Nucleus accumbens (tissue), 56 donors: ENCODE results near the gene FBXL5.

ENCODE experiments used
- DNase-seq, 56 donors: peaks; one replicate each; lab custom pipeline; 2025; lab: John Stamatoyannopoulos, UW

Gene FBXL5

DNA sequence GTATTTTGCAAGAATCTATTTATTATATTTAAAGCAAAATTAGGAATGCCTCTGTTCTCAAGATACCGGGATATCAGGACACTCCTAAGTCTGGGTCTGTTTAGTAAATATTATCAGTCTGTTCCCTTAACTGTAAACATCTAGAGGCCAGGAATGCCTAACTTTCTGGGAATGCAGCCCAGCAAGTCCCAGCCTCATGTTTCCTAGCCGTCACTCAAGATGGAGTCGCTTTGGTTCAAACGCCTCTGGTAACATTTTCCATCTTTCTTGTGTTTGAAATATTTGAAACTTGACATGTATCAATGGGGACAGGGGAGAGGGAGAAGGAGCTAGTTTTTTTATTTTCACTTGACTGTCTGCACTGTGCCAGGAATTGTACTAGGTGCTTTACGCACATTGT is 85.4 kb downstream of the FBXL5 start:
- no peak for DNase-seq

DNA sequence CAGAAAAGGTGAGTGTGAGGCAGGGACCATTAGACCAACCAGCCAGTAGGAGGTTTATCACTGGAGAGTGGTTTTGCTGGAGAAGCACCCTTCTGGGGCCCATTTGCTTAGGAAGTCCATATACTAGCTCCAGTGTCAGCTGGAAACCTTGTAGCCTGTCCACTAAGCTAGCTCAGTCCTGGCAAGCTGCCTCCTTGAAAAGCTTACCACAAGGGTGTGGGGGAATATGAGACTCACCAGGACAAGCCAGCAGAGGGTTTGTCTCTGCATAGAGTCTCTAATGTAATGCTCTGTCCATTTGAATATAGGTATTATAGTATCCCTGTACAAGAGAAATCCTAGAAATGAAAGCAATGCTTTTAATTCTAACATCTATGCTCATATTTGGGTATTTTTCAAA is 86.3 kb downstream of the FBXL5 start:
- DNase-seq = no peak

DNA sequence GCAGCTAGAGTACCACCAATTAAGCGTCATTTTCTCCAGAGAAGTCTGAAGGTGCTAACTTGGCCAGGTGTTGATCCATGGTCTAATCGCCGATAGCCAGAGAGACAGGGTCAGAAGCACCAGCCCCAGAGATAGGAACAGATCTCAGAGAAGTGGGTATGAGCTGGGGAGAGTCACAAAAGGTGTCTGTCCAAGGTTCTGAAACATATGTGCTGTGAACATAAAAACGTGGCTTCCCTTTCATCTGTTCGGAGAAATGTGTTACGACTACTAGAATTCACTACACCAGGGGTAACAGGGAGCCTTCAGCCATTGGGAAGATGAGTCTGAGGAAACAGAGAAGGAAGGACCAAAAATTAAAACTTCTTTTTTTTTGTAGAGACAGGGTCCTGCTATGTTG is 91.3 kb downstream of the FBXL5 start:
- DNase-seq = no peak

DNA sequence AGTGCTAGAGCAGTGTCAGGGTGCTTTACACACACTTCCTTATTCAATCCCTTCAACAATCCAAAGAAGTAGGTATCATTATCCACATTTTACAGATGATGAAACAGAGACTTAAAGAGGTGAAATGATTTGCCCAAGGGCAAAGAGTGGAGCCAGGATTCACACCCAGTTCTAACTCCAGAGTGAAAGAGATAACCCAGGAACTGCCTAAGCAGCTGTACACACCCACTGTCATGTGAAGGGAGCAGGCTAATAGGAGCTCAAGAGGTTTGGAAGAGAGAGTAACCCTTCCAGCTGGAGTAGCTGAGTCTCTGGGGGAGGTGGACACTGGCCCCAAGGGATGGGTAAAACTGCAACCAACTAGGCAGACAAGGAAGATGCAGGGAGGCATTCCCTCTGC is 92.5 kb downstream of the FBXL5 start:
- no peak for DNase-seq

DNA sequence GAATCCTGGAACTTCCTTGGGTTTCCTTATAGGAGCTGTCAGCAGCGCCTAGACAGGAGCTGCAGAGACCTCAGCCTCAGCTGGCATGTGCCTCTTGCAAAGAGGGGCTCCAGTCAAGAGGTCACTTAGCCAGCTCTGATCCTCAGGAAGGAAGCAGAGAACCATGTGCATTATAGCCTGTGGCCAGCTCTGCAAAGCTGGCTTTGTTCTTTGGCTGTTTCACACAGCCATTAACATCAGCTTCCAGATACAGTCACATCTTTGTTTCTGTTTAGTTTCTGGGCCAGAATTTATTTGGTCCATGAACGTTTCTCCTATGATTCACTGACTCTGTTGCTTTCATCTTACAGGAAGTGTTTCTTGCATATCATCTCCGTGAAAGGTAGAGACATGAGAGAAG is 93.0 kb downstream of the FBXL5 start:
- DNase-seq = peak in 28 of 56 donors; percentile 6 to 39 (median 15)

DNA sequence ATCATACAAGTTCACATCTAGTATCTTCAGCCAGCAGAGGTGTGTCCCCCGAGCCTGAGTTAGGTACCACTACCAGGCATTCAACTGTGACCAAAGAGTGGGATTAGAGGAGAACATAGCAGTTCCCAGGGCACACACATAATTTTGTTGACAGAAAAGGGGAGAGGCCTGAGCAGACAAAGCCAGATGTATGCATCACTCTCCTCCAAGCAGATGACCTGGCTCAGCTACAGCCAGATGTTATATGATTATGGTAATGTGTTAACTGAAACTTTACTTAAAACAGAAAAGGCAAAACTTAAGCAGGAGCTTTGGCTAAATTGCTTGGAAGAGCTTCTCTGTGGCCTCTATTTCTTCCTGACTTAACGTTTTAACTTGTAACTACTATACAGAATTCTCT is 96.6 kb downstream of the FBXL5 start:
- DNase-seq = no peak

DNA sequence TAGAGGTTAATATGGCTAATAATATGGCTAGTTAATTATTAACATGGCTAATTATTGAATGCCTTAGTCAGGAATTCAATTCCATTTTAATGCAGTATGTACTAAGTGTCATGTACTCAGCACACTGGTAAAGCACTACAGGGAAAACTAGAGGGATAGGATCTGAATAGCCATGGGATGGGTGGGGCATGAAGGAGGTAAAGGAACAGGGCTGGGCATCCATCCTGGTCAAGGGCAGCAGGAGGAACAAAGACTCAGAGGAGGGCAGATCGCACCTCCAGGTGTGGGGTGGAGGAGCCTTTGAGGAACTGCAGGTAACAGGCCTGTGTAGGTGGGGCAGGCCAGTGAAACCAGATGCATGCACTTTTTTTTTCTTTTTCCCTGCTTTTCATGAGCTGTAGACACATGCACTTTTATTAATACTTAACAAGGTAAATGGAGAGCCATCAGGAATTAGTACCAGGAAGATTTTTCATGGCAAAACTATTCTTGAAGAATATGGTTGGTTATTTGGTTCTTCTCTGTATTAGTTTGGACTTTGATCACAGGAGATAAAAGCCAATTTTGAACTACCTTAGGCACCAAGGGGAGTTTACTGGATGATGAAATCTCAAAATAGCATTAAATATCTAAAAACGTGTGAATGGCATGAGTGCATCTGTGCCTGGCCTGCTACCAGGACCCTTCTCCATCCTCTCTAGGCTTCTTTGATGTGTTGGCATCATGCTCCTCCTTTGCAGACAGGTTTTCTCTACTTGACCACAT is 97.2 kb downstream of the FBXL5 start:
- DNase-seq = no peak

DNA sequence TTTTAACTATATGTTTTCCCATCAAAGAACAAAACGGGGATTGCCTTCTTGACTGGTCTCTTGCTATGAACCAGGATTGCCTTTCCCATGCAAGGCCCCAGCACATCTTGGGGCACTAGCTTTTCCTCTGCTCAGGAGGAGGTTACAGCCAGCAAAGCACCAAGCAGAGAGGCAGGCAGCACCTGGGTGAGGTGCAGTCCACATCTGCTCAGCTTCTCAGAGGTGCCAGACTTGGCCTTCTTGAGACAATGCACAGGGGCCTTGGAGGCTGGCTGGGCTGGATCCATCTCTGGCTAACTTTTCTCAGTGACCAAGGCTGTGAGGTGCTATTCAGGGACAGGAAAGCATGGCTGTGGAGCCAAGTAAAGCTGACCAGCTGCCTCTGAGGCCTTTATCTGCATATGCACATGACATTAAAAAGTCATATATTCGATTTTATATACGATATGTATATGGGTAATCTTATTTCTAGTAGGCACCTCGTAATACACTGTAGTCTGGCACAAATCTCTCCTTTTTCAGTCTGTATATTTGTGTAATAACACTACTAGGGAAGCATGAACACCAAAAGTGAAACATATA is 98.6 kb downstream of the FBXL5 start:
- no peak for DNase-seq
